GM21576 (cell line): ENCODE results near the gene MEAF6.
"Not testable (repeated sequence)": the region's sequence is repeated elsewhere in the genome, so short reads cannot be mapped to it uniquely, and the experiment has no call there.

Experiments
- ATAC-seq: cut with Tn5 transposase; IDR thresholded peaks from one replicate; pipeline ENCODE4 v1.9.1; 2021; ENCODE audit warnings: mild to moderate bottlenecking, moderate library complexity; ENCODE audit not compliant: unreplicated experiment

MEAF6 gene

DNA sequence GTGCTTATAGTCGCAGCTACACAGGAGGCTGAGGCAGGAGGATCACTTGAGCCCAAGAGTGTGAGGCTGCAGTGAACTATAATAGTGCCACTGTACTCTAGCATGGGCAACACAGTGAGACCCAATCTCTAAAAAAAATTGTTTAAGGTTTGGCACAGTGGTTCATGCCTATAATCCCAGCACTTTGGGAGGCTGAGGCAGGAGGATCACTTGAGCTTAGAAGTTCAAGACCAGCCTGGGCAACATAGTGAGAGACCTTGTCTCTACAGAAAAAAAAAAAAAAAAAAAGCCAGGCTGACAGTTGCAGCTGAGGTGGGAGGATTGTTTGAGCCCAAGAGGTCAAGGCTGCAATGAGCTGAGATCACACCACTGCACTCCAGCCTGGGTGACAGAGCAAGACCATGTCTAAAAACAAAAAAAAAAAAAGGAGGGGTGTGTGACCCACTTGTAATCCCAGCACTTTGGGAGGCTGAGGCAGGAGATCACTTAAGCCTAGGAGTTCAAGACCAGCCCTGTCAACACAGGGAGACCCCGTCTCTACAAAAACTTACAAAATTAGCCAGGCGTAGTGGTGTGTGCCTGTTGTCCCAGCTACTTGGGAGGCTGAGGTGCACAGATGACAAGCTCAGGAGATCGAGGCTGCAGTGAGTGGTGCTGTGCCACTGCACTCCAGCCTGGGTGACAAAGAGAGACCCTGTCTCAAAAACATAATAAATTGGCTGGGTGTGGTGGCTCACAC lies 18.0 kb upstream of the MEAF6 start:
- ATAC-seq, result not testable (repeated sequence)

GRCh38 chr1:37529888-37530287 lies 15.3 kb upstream of the MEAF6 start:
- not testable (repeated sequence) for ATAC-seq

DNA sequence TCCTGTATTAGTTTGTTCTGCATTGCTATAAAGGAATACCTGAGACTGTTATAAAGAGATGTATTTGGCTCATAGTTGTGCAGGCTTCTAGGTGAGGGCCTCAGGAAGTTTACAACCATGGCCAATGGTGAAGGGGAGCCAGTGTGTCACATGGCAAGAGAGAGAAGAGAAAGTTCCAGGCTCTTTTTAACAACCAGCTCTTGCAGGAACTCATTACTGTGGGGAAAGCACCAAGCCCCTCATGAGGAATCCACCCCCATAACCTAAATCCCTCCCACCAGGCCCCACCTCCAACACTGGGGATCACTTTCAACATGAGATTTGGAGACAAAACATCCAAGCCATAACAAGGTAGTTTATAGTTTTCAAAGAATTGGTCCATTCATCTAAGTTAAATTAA lies 5.0 kb upstream of the MEAF6 start:
- ATAC-seq, result no peak

DNA sequence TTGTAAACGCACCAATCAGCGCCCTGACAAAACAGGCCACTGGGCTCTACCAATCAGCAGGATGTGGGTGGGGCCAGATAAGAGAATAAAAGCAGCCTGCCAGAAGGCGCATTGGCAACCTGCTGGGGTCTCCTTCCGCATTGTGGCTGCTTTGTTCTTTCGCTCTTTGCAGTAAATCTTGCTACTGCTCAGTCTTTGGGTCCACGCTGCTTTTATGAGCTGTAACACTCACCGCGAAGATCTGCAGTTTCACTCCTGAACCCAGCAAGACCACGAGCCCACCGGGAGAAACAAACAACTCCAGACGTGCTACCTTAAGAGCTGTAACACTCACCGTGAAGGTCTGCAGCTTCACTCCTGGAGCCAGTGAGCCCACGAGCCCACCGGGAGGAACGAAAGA lies 4.4 kb upstream of the MEAF6 start:
- not testable (repeated sequence) for ATAC-seq

- not testable (repeated sequence) for ATAC-seq
Observed at GRCh38 chr1:37518241-37518640, 3.7 kb upstream of the MEAF6 start.

DNA sequence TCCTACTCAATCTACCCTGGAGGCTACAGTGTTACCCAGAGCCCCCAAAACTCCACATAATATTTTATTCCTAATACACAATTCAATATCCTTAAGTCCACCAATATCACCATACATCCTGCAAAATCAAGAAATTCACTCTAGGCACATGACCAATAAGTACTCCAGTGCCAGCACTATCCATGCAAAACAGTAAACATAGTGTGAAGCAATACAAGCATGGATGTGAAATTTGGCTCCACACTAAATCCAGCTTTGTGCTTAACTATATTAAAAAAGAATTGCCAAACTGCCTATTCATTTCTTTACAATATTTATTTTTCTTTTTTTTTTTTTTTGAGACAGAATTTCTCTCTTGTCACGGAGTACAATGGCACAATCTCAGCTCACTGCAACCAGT lies 3.0 kb upstream of the MEAF6 start:
- ATAC-seq, result no peak

DNA sequence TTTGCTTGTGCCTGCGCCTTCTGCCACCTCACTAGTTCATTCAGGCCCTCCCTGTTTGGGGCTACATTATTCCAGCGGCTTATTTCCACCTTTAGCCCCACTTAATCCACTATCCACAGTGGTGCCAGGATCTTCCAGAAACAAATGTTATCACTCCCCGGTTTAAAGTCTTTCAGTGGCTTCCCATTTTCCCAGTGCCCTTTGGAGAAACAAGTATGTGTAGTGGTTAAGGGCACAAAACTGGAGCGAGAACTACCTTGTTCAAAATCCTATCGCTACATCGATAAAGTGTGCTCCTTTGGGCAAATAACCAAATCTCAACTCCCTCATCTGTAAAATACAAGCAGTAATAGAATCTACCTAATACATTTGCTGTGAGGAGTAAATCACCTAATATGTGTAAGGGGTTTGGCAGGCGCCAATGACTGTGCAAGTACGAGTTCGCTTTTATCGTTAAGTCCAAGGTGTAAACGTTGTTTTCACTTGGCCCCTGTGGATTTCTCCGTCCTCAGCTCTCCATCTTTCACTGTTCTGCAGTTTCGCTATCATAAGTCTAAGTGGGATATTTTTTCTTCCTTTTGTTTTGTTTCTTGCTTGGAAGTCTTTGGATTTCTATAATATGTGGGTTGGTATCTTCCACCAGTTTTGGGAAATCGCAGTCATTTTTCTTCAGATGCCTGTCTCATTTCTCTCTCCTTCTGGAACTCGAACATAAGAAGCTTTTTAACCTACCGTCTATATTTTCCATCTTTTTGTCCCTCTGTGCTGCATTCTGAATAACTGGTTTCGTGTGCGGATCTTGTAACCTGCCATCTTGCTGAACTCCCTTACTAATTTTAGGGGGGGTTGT lies 844 bp upstream of the MEAF6 start:
- no peak for ATAC-seq

DNA sequence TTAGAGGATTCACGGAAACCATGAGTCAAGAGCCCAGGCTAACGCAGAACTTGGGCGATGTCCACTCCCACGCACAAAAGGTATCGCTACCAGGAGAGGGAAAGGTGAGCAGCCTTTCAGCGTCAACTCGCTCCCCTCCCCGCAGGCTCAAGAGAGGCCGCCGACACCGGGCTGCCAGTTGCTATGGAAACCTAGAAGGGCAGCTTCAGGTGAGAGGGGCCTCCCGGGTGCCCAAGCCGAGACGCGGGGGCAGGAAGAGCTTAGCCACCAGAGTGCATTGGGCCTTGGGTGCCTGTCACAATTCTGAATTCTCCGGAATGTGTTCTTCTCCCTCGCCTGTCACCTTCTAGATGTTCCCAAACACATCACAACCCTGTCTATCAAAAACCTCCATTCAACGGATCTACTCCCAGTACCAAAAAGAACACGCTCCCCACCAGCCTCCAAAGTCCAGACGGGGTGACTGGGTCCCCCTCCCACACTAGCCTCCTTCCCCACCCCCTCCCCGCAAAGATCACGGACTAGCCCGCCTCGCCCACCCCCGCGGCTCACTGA lies 694 bp downstream of the MEAF6 start:
- ATAC-seq, result no peak

DNA sequence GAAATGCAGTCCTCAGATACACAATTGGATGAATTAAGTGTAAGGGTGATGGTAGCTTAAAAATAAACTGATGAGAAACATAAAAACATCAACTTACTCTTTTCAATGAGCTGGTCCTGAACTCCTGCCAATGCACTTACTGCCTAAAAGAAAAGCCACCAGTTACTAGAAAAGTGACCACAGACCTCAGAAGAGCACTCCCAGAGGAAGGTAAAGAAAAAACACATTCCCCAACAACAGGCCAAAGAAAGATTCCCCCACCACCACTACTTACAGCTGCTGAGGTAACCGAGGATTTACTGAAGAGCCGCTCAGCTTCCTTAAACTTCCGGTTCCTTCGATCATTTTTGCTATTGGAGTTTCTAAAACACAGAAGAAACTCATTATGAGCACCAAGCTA lies 5.4 kb downstream of the MEAF6 start:
- no peak for ATAC-seq

GRCh38 chr1:37506740-37507139 lies 7.8 kb downstream of the MEAF6 start:
- ATAC-seq, result no peak

DNA sequence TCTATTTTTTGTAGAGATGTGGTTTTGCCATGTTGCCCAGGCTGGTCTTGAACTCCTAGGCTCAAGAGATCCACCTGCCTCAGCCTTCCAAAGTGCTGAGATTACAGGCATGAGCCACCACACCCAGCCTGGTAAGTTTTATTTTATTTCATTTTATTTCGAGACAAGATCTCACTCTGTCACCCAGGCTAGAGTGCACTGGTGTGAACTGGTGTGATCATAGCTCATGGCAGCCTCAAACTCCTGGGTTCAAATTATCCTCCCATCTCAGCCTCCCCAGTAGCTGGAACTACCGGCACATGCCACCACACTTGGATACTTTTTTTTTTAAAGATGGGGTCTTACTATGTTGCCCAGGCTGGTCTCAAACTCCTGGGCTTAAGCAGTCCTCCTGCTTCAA lies 11.8 kb downstream of the MEAF6 start:
- not testable (repeated sequence) for ATAC-seq

DNA sequence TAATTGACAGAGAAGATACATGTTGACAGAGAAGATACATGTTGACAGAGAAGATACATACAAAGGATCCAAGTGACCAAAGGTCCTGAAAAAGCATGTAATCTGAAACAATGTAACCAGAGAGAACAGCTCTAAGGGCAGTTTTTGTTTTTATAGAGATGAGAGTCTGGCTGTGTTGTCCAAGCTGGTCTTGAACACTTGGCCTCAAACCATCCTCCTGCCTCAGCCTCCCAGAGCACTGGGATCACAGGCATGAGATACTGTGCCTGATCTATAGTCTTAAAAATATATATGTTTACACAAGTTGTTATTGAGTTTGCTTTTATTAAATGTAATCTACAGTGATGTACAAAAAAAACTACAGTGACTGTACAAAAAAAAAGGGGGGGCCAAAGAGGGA lies 12.5 kb downstream of the MEAF6 start:
- ATAC-seq, result no peak

- no peak for ATAC-seq
Observed at GRCh38 chr1:37501661-37502060, 12.9 kb downstream of the MEAF6 start.

GRCh38 chr1:37498872-37499617 lies 15.5 kb downstream of the MEAF6 start:
- ATAC-seq, result no peak

DNA sequence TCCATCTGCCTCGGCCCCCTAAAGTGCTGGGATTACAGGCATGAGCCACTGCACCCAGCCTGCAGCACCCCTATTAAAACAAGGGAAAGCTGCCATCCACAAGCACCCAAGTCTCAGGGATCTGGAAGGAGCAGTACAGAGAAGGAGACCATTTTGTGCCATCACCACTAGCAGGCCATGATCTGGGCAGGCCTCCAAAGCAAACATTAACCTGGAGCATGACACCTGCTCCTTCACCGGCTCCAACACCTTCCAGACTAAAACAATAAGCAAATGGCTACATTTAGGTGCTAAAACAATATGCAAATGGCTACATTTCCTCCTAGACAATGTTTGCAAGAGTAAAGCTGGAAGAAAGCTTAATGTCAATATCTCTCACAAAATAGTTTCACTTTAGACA lies 16.7 kb downstream of the MEAF6 start:
- no peak for ATAC-seq

DNA sequence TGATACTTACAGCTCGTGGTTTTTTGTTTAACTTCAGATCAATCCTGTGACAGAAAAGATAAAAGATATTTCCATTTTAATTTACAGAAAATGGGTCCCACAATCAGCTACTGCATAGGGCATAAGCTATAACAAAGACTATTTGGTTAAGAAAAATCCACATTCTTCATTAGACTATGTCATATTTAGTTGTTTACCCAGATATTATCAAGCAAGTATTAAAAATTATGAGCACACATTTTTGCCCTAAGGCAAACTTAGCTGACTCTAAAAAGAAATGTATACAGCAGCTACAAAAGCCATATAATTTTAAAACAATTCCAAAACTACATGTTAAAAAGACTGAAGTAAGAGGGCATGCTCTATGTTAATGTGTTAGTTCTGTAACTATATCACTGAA lies 18.7 kb downstream of the MEAF6 start:
- ATAC-seq, result no peak

GRCh38 chr1:37493336-37494098 lies 21.0 kb downstream of the MEAF6 start:
- ATAC-seq, result no peak

DNA sequence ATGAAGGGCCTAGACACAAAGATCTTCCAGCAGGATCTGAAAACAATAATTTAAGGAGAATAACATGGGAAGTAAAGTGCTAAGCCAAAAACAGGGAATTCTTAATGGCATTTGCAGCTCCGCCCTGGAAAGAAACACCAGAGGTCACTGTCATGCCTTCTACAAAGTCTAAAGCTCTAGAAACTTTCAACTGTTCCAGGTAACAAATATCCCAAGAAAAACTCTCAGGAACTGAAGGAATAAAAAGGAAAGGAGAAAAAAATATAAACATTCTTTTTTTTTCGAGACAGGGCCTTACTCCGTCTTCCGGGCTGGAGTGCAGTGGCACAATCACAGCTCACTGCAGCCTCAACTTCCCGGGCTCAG lies 27.0 kb downstream of the MEAF6 start:
- no peak for ATAC-seq

DNA sequence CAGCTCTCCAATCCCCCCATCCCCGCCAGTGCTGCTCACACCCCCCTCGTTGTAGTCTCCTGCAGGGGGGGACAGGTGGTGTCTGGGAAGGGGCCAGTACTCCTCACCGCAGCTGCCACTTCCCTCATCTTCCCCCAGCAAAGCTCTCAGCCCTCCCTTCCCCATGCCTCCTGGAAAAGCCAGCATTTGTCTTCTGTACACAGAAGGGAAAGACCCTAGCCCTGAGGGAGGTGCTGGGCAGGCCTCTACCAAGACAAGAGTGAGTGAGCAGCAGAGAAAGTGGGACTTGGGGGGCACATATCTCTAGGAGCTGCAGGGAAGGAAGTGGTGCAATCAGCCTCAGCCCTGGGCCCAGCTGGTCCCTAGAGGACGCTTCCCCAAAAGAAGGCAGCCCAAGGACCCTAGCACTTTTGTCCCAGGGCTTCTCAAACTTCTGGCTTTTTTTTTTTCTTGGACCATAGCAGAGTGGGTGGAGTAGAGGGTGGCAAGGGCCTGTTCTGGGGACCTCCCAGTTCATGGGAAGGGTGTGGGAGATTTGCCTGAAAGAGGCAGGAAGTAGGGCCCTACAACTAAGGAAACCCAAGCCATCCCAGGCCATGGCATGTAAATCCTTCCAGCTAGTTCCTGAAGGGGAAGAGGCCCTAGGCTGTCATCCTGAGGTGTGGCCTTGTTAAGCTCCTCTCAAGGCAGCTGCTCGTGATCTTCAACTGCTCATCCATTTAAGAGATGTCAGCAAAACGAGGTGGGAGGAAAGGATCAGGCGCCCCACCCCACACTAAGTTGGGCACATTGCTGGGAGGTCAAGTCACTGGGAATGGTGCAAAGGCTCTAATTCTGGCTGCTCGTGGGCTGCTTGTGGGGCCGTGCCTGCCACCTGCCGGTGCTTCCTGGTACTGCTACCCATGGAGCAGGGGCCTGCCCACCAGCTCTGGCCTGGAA lies 27.6 kb downstream of the MEAF6 start:
- ATAC-seq, result no peak
